Erythroblast (primary cell): ENCODE data around the gene KLHL2.

Experiments
- GATA1 ChIP-seq: IDR thresholded peaks from 2 replicates; pipeline ENCODE4 v1.6.1; 2011; ENCODE audit warnings: low read depth, mild to moderate bottlenecking, control low read depth, low read length, moderate library complexity
- POLR2A ChIP-seq: IDR thresholded peaks from 2 replicates; pipeline ENCODE4 v1.6.1; 2011; ENCODE audit warnings: mild to moderate bottlenecking, low read length

DNA sequence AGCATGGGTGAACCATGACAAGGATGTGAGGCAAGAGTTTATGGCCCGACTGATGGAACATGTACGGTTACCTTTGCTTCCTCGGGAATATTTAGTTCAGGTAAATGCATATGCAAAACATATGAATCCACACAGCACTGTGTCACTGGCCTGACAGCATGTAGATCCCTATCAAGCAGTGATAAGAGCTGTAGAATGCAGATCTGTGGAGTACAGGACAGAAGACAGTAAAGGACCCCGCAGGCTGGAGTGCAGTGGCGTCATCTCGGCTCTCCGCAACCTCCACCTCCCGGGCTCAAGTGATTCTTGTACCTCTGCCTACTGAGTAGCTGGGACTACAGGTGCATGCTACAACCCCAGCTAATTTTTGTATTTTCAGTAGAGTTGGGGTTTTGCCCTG, 90.3 kb downstream of the KLHL2 start:
- no peak for TF ChIP-seq POLR2A
- TF ChIP-seq GATA1 = no peak
